Hepatocyte (in vitro differentiated cells): ENCODE data around the gene SHROOM1.

ENCODE experiments used
- CTCF ChIP-seq: fragments of 200-600 bp; sonication (generic); IDR thresholded peaks from 2 replicates; pipeline ENCODE4 v1.5.1; 2016; ENCODE audit warnings: antibody characterized with exemption, mild to moderate bottlenecking; ENCODE audit not compliant: poor library complexity
- EZH2 ChIP-seq: fragments of 200-600 bp; sonication (generic); IDR thresholded peaks from 2 replicates; pipeline ENCODE4 v1.6.1; 2016; ENCODE audit warnings: antibody characterized with exemption, mild to moderate bottlenecking, borderline replicate concordance
- EZH2phosphoT487 ChIP-seq: fragments of 200-600 bp; sonication (generic); IDR thresholded peaks from one replicate; pipeline ENCODE4 v1.6.1; 2018; ENCODE audit warnings: antibody characterized with exemption, mild to moderate bottlenecking, low read depth, moderate library complexity; ENCODE audit not compliant: unreplicated experiment, severe bottlenecking

GRCh38 chr5:132821350-132821749, 9.1 kb downstream of the SHROOM1 start:
- TF ChIP-seq CTCF: no peak
- TF ChIP-seq EZH2: no peak
- no peak for TF ChIP-seq EZH2phosphoT487
